GM23338 (cell line): ENCODE measurements around the gene ALS2. TPM values are rescaled to one million over a fixed set of nuclear protein-coding genes. Genes with fewer than 3 reads are reported as not detected.
A peak's percentile ranks its signal among the peaks of the same experiment; 100 is the strongest.

Experiments
- ATAC-seq: fragments of 200-7000 bp; cut with Tn5 transposase; 3 replicates; pipeline ENCODE4 v1.9.1; 2020
- DNase-seq: peaks from one replicate; pipeline ENCODE4 v3.0.0-alpha.2; 2015; ENCODE audit warnings: low spot score
- H2AFZ ChIP-seq: fragments of 200-600 bp; sonication (generic); 2 replicates; pipeline ENCODE4 v1.8.0; 2016; ENCODE audit warnings: antibody characterized with exemption, mild to moderate bottlenecking, moderate library complexity
- H3F3A ChIP-seq: fragments of 200-600 bp; sonication (generic); replicated peaks from 2 replicates; pipeline ENCODE4 v1.8.0; 2017; ENCODE audit warnings: antibody characterized with exemption, mixed run types, low read depth
- H3K27ac ChIP-seq: fragments of 200-600 bp; sonication (generic); 2 replicates; pipeline ENCODE4 v1.6.1; 2016; ENCODE audit warnings: low read depth
- H3K27me3 ChIP-seq: fragments of 200-600 bp; sonication (generic); 2 replicates; pipeline ENCODE4 v1.8.0; 2016; ENCODE audit warnings: mild to moderate bottlenecking, mixed run types, moderate library complexity; ENCODE audit not compliant: insufficient read depth
- H3K36me3 ChIP-seq: fragments of 200-600 bp; sonication (generic); 2 replicates; pipeline ENCODE4 v1.8.0; 2016; ENCODE audit warnings: mild to moderate bottlenecking; ENCODE audit not compliant: insufficient read depth
- H3K4me1 ChIP-seq: fragments of 200-600 bp; sonication (generic); 2 replicates; pipeline ENCODE4 v1.8.0; 2016; ENCODE audit warnings: mild to moderate bottlenecking, moderate library complexity; ENCODE audit not compliant: insufficient read depth
- H3K4me2 ChIP-seq: fragments of 200-600 bp; sonication (generic); 2 replicates; pipeline ENCODE4 v1.7.1; 2017; ENCODE audit warnings: mixed run types
- H3K4me3 ChIP-seq: fragments of 200-600 bp; sonication (generic); 2 replicates; pipeline ENCODE4 v1.6.1; 2016; ENCODE audit warnings: mixed run types
- H3K79me2 ChIP-seq: fragments of 200-600 bp; sonication (generic); replicated peaks from 2 replicates; pipeline ENCODE4 v1.8.0; 2017; ENCODE audit warnings: mild to moderate bottlenecking; ENCODE audit not compliant: insufficient read depth
- H3K9me2 ChIP-seq: fragments of 200-600 bp; sonication (generic); 2 replicates; pipeline ENCODE4 v1.8.0; 2017; ENCODE audit not compliant: insufficient read depth
- H4K20me1 ChIP-seq: fragments of 200-600 bp; sonication (generic); replicated peaks from 2 replicates; pipeline ENCODE4 v1.8.0; 2017; ENCODE audit warnings: mild to moderate bottlenecking; ENCODE audit not compliant: insufficient read depth
- H3K27ac Mint-ChIP-seq: 2 replicates; pipeline ENCODE4 v1.8.0; 2020; ENCODE audit warnings: inconsistent platforms, mild to moderate bottlenecking, moderate library complexity, mixed read lengths
- H3K27me3 Mint-ChIP-seq: 3 replicates; pipeline ENCODE4 v1.8.0; 2022; ENCODE audit warnings: low read depth, mild to moderate bottlenecking, moderate library complexity, mixed read lengths, inconsistent platforms; ENCODE audit not compliant: insufficient read depth, poor library complexity
- H3K36me3 Mint-ChIP-seq: 3 replicates; pipeline ENCODE4 v1.8.0; 2021; ENCODE audit warnings: low read depth, mild to moderate bottlenecking, inconsistent platforms, moderate library complexity, mixed read lengths
- H3K4me1 Mint-ChIP-seq: 3 replicates; pipeline ENCODE4 v1.8.0; 2020; ENCODE audit warnings: mild to moderate bottlenecking, inconsistent platforms, mixed read lengths
- H3K4me3 Mint-ChIP-seq: 3 replicates; pipeline ENCODE4 v1.8.0; 2021; ENCODE audit warnings: moderate library complexity, mild to moderate bottlenecking, inconsistent platforms, mixed read lengths
- H3K9me3 Mint-ChIP-seq: 3 replicates; pipeline ENCODE4 v1.8.0; 2020; ENCODE audit warnings: moderate library complexity, mild to moderate bottlenecking, inconsistent platforms, mixed read lengths
- CREB1 ChIP-seq: fragments of 250-450 bp; sonication (Bioruptor Pico); IDR thresholded peaks from 2 replicates; pipeline ENCODE4 v1.5.0; 2020; ENCODE audit warnings: low read depth, mild to moderate bottlenecking, moderate library complexity
- EZH2 ChIP-seq: fragments of 200-600 bp; sonication (generic); IDR thresholded peaks from one replicate; pipeline ENCODE4 v1.8.0; 2017; ENCODE audit warnings: antibody characterized with exemption, mild to moderate bottlenecking, low read depth; ENCODE audit not compliant: unreplicated experiment
- EZH2phosphoT487 ChIP-seq: fragments of 200-600 bp; sonication (generic); IDR thresholded peaks from one replicate; pipeline ENCODE4 v1.8.1; 2018; ENCODE audit warnings: antibody characterized with exemption; ENCODE audit not compliant: unreplicated experiment
- JUNB ChIP-seq: IDR thresholded peaks from one replicate; pipeline ENCODE4 v1.6.1; 2016; ENCODE audit warnings: antibody characterized with exemption; ENCODE audit not compliant: unreplicated experiment
- NANOG ChIP-seq: IDR thresholded peaks from 2 replicates; pipeline ENCODE4 v1.6.1; 2016; ENCODE audit warnings: antibody characterized with exemption, borderline replicate concordance
- POLR2AphosphoS5 ChIP-seq: IDR thresholded peaks from 2 replicates; pipeline ENCODE4 v1.6.1; 2016; ENCODE audit warnings: antibody characterized with exemption, low read depth
- STAT1 ChIP-seq: IDR thresholded peaks from one replicate; pipeline ENCODE4 v1.6.1; 2016; ENCODE audit warnings: antibody characterized with exemption; ENCODE audit not compliant: unreplicated experiment
- polyA plus RNA-seq: library from polyadenylated mRNA; unstranded; fragments of >200 nt; fragmentation: Nextera tagmentation; extraction: Ambion mirVana; gene quantifications from 2 replicates; pipeline ENCODE4 v1.2.1, GENCODE V29; 2016
- total RNA-seq: library from RNA; depleted of rRNA; stranded (reverse); fragments of >200 nt; shearing (Covaris generic); gene quantifications from 2 replicates; pipeline ENCODE4 v1.2.3, GENCODE V29; 2014
- TF ChIP-seq, protein P1 (sequence below): fragments of 250-450 bp; sonication (Bioruptor Pico); IDR thresholded peaks from 2 replicates; pipeline ENCODE4 v1.5.0; 2020; ENCODE audit warnings: mild to moderate bottlenecking, moderate library complexity
- TF ChIP-seq, protein P2 (sequence below): IDR thresholded peaks from one replicate; pipeline ENCODE4 v1.6.1; 2018; ENCODE audit warnings: antibody characterized with exemption; ENCODE audit not compliant: unreplicated experiment

The ALS2 gene
- total and polyA plus RNA-seq, 2 experiments from 2014 or later: 9.6 to 43.3 TPM

DNA sequence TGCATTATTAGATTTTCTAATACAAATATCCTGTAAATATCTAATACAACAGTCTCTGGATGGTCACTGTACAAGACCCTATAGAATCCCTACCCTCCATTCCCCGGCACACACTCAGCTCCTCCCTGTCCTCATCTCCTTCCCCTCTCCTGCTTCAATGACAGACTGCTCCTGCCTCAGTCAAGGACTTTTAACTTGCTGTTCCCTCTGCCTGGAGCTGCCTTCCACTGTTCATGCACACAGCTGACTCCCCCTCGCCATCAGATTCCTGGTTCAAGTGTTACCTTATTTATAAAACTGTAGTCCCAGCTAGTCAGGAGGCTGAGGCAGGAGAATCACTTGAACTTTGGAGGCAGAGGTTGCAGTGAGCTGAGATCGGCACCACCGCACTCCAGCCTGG is 28.9 kb upstream of the ALS2 start (continued):
- TF ChIP-seq, protein P1, sequence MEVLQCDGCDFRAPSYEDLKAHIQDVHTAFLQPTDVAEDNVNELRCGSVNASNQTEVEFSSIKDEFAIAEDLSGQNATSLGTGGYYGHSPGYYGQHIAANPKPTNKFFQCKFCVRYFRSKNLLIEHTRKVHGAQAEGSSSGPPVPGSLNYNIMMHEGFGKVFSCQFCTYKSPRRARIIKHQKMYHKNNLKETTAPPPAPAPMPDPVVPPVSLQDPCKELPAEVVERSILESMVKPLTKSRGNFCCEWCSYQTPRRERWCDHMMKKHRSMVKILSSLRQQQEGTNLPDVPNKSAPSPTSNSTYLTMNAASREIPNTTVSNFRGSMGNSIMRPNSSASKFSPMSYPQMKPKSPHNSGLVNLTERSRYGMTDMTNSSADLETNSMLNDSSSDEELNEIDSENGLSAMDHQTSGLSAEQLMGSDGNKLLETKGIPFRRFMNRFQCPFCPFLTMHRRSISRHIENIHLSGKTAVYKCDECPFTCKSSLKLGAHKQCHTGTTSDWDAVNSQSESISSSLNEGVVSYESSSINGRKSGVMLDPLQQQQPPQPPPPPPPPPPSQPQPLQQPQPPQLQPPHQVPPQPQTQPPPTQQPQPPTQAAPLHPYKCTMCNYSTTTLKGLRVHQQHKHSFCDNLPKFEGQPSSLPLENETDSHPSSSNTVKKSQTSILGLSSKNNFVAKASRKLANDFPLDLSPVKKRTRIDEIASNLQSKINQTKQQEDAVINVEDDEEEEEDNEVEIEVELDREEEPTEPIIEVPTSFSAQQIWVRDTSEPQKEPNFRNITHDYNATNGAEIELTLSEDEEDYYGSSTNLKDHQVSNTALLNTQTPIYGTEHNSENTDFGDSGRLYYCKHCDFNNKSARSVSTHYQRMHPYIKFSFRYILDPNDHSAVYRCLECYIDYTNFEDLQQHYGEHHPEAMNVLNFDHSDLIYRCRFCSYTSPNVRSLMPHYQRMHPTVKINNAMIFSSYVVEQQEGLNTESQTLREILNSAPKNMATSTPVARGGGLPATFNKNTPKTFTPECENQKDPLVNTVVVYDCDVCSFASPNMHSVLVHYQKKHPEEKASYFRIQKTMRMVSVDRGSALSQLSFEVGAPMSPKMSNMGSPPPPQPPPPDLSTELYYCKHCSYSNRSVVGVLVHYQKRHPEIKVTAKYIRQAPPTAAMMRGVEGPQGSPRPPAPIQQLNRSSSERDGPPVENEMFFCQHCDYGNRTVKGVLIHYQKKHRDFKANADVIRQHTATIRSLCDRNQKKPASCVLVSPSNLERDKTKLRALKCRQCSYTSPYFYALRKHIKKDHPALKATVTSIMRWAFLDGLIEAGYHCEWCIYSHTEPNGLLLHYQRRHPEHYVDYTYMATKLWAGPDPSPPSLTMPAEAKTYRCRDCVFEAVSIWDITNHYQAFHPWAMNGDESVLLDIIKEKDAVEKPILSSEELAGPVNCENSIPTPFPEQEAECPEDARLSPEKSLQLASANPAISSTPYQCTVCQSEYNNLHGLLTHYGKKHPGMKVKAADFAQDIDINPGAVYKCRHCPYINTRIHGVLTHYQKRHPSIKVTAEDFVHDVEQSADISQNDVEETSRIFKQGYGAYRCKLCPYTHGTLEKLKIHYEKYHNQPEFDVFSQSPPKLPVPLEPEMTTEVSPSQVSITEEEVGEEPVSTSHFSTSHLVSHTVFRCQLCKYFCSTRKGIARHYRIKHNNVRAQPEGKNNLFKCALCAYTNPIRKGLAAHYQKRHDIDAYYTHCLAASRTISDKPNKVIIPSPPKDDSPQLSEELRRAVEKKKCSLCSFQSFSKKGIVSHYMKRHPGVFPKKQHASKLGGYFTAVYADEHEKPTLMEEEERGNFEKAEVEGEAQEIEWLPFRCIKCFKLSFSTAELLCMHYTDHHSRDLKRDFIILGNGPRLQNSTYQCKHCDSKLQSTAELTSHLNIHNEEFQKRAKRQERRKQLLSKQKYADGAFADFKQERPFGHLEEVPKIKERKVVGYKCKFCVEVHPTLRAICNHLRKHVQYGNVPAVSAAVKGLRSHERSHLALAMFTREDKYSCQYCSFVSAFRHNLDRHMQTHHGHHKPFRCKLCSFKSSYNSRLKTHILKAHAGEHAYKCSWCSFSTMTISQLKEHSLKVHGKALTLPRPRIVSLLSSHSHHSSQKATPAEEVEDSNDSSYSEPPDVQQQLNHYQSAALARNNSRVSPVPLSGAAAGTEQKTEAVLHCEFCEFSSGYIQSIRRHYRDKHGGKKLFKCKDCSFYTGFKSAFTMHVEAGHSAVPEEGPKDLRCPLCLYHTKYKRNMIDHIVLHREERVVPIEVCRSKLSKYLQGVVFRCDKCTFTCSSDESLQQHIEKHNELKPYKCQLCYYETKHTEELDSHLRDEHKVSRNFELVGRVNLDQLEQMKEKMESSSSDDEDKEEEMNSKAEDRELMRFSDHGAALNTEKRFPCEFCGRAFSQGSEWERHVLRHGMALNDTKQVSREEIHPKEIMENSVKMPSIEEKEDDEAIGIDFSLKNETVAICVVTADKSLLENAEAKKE (CRISPR knock-in tag): no peak
- no peak for TF ChIP-seq STAT1
- no peak for TF ChIP-seq EZH2phosphoT487
- no peak for TF ChIP-seq CREB1 (CRISPR knock-in tag)
- no peak for TF ChIP-seq POLR2AphosphoS5
- TF ChIP-seq, protein P2, sequence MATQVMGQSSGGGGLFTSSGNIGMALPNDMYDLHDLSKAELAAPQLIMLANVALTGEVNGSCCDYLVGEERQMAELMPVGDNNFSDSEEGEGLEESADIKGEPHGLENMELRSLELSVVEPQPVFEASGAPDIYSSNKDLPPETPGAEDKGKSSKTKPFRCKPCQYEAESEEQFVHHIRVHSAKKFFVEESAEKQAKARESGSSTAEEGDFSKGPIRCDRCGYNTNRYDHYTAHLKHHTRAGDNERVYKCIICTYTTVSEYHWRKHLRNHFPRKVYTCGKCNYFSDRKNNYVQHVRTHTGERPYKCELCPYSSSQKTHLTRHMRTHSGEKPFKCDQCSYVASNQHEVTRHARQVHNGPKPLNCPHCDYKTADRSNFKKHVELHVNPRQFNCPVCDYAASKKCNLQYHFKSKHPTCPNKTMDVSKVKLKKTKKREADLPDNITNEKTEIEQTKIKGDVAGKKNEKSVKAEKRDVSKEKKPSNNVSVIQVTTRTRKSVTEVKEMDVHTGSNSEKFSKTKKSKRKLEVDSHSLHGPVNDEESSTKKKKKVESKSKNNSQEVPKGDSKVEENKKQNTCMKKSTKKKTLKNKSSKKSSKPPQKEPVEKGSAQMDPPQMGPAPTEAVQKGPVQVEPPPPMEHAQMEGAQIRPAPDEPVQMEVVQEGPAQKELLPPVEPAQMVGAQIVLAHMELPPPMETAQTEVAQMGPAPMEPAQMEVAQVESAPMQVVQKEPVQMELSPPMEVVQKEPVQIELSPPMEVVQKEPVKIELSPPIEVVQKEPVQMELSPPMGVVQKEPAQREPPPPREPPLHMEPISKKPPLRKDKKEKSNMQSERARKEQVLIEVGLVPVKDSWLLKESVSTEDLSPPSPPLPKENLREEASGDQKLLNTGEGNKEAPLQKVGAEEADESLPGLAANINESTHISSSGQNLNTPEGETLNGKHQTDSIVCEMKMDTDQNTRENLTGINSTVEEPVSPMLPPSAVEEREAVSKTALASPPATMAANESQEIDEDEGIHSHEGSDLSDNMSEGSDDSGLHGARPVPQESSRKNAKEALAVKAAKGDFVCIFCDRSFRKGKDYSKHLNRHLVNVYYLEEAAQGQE: no peak

DNA sequence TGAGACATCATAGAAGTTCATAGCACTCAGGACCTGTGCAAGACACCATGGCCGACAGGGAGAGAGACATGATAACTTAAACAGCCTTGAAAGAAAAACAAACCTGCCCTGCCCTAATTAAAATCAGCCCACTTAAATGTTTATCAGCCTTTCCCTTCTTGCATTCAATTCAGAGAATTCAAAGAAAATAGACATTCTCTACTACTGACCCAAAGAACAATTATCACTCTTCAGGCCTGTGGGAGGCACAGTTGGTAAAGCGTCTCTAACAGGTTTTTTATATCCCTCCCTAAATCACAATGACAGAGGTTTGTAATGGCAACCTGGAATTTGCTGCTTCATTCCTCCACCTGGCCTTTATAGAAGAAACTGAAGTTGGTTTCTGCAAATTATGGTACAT is 27.3 kb upstream of the ALS2 start:
- H3K36me3 Mint-ChIP-seq: no peaks in the 10 kb centered on the region
- Histone ChIP-seq H3K4me2 (no peak overlapping the region), H4K20me1 (no peaks in the 10 kb centered on the region), H3K27ac (no peak overlapping the region), H3K4me1 (peaks cover 14% of the 10 kb centered on the region; the same call in 1 of the 2 replicates), H2AFZ (peak overlapping the region; percentile 40), H3K36me3 (no peaks in the 10 kb centered on the region), H3K27me3 (no peaks in the 10 kb centered on the region), H3K79me2 (no peaks in the 10 kb centered on the region), H3K4me3 (no peak overlapping the region), H3F3A (no peaks in the 10 kb centered on the region), H3K9me2 (no peaks in the 10 kb centered on the region)
- H3K4me3 Mint-ChIP-seq: no peak overlapping the region
- no peak overlapping the region for H3K27ac Mint-ChIP-seq
- no peaks in the 10 kb centered on the region for H3K9me3 Mint-ChIP-seq
- H3K4me1 Mint-ChIP-seq: peaks cover 19% of the 10 kb centered on the region
- peak; percentile 22 for DNase-seq
- peak; percentile 23; the same call in 1 of the 3 replicates for ATAC-seq
- peaks cover 2% of the 10 kb centered on the region for H3K27me3 Mint-ChIP-seq
- TF ChIP-seq EZH2phosphoT487 (no peak), JUNB (no peak), NANOG (no peak), CREB1 (CRISPR knock-in tag) (no peak), EZH2 (no peak), STAT1 (no peak)
